HG02623 (cell line): ENCODE data around the gene REC114.
"Not testable (repeated sequence)": the region's sequence is repeated elsewhere in the genome, so short reads cannot be mapped to it uniquely, and the experiment has no call there.

Experiments
- ATAC-seq: cut with Tn5 transposase; IDR thresholded peaks from one replicate; pipeline ENCODE4 v1.9.1; 2021; ENCODE audit warnings: moderate library complexity; ENCODE audit not compliant: unreplicated experiment

The REC114 gene, protein sequence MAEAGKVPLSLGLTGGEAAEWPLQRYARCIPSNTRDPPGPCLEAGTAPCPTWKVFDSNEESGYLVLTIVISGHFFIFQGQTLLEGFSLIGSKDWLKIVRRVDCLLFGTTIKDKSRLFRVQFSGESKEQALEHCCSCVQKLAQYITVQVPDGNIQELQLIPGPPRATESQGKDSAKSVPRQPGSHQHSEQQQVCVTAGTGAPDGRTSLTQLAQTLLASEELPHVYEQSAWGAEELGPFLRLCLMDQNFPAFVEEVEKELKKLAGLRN

DNA sequence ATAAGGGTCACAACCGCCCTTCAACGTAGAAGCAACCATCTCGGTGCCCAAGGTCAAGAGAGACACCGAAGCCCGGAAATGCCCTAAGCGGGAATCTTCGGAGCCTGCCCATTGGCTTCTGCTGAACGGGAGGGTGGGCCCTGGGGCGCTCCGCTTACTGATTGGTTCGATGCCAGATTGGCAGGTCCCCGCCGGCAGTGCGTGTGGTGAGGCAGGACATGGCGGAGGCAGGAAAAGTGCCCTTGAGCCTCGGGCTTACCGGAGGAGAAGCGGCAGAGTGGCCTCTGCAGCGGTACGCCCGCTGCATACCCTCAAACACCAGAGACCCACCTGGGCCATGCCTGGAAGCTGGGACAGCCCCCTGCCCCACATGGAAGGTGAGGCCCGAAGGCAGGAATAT is at the start of gene REC114:
Gene REC114, plus strand, starts transcription at position 197 of the 400 bp plus-strand sequence. Its CDS starts 22 bp downstream, at position 219.
- no peak for ATAC-seq

DNA sequence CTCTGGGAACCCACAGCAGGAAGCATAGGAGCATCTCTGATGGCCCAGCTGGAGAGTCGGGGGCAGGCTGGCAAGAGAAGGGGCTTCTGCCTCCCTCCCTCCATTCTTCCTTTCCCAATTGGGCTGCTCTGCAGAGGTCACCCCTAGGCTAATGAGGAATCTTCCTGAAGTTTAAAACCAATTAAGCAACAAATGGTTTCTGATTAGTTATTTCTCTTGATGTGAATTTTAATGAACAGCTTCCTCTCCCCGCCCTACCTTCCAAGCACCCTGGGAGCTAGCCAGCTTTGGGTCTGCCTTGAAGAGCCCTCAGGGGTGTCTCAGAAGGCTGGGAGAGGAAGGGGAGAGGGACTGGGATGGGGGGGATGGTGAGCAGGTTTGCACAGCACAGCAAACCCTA is 49.6 kb upstream of the REC114 start:
- ATAC-seq = no peak

DNA sequence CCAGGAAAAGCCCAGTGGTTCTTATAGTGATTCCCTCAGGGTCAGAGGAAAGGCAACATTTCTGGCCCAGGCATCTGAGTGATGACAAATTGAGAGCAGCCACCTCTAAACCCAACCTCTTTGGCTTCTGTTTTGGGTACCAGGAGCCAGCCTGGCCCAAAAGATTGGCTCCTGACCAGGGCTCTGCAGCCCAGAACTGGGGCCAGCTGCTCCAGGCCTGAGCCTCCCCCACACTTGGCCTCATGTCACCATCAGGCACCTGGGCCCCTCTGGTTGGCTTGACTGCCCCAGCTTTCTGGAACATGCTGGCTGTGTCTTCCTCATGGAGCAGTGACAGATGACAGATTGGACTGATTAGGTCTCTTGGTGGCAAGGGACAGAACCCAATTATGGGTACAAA is 48.2 kb upstream of the REC114 start:
- no peak for ATAC-seq

DNA sequence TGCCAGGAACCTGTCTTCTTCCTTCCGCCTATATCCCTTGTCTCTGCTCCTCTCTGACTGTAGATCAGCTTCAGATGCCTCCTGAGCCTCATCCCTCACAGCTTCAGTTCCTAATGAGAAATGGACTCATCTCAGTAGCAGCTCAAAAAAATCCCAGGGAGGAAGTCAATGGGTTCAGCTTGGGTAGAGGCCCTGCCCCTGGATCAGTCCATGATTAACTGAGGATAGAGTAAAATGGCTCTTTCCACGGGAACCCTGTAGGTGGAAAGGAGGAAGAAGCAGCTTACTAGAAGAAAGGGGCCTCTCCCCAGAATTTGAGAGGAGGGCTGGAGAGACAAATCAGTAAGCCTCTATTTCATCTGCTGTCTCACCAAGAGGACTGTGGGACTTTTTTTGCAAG is 47.3 kb upstream of the REC114 start:
- no peak for ATAC-seq

DNA sequence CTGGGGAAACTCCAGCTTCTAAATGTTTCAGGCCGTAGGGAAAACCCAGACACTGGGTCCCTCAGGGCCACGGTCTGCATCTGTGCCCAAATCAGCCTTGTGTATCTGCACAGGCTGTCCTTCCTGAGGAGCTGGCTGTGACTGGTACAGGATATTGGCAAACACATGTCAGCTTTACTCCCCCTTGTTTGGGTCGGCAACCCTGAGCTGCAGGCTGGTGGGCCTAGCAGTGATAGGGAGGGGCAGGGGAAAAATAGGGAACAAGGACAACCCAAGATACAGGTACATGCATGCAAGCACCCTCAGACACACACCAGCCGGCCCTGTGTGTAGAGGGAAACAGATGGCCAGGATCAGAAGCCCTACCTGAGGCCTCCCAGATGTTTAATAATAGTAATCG is 45.5 kb upstream of the REC114 start:
- ATAC-seq = no peak

DNA sequence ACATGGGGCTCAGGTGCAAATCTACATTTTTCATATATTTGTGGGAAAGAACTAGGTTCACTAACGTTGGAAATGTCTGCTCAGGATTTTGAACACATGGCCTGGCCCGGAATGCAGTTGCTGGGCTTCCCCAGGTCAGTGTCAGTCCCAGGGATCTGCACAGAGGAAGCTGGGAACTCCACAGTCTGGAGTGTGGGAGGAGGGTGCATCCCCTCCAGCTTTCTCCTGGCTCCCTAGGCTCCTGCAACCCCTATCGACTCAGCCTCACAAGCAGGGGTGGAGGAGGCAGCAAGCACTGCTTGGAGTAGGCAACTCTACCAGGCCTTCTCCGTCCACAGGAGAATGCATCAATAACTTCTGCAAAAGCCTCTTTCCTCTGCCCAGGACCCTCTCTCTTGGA is 44.1 kb upstream of the REC114 start:
- no peak for ATAC-seq

DNA sequence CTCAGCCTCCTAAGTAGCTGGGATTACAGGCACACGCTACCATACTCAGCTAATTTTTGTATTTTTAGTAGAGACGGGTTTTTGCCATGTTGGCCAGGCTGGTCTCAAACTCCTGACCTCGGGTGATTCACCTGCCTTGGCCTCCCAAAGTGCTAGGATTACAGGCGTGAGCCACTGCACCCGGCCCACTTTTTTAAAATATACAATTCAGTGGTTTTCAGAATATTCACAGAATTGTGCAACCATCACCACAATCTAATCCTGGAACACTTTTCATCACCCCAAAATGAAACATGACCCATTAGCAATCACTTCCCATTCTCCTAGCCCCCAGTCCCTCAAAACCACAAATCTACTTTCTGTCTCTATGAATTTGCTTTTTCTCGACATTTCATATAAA is 42.7 kb upstream of the REC114 start:
- not testable (repeated sequence) for ATAC-seq

DNA sequence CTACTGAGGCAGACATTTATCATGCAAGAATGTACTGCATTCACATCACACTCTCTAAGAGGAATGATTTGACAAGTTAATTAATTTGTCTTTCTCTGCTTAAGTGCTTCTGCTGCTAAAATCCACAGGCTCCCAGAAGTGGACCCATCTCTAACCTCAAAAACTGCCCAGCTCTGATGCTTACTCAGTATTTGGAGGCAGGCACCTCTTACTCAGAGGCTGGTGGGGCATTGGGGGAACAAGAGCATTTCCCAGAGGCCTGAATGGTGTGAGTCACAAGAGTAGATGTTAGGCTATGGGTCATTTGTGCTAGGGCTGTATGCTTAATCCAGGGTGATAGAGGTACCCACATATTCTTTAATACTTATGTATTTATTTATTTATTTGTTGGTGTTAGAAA is 39.8 kb upstream of the REC114 start:
- no peak for ATAC-seq

DNA sequence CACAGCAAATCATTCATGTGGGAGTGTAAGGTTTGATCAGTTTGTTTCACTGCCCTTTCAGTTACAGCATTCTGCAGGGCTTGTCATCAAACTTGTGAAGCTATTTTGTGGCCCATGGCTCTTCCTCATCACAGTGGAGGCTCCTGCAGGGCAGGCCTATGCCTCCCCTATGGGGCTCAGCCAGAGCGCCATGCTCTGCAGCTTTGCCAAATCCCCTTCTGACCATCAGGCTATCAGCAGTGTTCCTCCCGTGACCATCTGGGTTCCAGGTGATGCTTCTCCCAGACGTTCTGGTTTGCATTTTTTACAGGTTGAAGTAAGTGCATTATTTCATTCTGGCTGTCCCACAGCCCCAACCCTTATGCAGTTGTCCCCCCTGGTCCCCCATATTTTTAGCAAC is 28.1 kb upstream of the REC114 start:
- no peak for ATAC-seq

DNA sequence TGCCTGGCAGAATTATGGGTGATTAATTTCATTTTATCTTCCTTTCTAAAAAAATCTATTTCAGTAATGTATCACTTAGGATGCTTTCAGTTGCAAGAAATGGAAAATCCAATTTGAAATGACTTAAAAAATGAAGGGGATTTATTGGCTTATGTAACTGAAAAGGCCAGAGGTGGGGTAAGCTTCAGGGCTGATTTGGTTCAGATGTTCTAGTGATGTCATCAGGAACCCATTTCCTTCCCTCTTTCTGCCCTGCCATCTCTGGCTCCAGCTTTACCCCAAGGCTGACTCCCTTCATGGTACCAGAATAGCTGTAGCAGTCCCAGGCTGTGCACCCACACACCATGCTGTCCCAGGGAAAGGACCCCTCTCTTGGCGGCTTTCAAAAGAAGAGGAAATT is 18.5 kb upstream of the REC114 start:
- no peak for ATAC-seq

DNA sequence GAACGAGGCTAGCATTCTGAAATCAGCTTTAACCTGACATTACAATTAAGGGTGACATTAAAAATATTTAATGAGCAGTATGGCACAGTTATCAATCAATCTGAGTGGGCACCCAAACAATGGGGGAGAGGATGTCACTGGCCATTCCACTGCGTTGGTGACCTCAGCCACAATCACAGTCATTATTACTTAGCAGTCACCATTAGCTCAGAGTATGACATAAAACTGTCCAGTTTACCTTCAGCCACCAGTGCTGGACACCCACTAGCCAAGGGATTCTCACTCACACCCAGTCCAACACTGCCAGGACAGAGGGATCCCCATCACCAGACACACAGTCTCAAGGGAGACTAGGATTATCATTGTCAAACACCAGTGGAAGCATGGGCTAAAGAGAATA is 17.5 kb upstream of the REC114 start:
- ATAC-seq = no peak

DNA sequence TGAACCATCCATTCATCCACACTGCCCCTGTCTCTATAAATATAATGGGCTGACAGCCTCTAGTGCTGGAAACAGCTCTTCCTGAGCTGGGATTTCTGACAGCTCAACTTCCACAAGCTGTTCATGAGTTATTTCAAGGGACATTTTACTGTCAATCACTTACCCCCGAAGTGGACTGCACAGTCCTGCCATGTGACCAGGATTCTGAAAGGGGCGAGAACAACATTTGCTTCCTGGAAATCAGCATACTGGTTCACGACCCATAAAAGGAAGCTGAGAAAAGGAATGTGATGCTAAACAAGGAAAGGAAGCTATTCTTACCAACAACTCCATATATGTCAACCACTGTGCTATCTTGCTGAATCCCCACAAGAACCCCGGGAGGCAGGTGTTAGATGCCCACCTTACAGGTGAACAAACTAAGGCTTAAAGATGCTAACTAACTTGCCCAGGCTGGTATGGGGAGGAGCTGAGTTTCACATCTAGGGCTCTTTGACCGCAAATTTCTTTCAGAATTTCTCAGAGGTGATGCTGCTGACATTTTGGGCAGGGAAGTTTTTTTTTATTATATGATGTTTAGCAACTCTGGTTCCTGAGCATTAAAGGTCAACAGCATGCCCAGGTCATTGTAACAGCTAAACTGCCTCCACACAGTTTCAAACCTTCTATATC is 16.5 kb upstream of the REC114 start:
- no peak for ATAC-seq

DNA sequence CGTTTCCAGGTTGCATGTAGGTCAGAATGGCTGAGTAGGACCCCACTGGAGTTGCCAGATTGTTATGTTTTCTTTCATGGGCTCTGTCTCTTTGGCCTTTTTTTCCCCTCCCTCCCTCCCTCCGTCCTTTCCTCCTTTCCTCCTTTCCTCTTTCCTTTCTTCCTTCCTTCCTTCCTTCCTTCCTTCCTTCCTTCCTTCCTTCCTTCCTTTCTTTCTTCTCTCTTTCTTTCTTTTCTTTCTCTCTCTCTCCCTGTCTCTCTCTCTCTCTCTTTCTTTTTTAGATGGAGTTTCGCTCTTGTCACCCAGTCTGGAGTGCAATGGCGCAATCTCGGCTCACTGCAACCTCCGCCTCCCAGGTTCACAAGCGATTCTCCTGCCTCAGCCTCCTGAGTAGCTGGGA is 11.6 kb upstream of the REC114 start:
- ATAC-seq = not testable (repeated sequence)

DNA sequence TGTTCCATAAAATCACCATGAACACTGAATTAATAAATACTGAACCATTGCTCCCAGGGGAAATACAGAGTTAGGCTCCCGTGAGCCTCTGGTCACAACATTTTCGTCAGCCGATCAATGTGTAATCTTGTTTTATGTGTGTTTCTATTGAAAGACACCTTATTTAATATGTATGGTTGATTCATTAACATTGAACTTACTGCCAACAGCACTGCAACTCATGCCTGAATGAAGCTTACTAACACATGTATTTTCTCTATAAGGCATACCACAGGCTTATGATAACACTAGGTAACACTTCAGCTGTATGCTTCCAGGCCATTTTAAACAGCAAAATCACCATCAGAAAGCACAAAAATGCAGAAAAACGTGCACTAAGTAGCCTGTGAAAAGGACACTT is 9.1 kb upstream of the REC114 start:
- ATAC-seq = no peak

DNA sequence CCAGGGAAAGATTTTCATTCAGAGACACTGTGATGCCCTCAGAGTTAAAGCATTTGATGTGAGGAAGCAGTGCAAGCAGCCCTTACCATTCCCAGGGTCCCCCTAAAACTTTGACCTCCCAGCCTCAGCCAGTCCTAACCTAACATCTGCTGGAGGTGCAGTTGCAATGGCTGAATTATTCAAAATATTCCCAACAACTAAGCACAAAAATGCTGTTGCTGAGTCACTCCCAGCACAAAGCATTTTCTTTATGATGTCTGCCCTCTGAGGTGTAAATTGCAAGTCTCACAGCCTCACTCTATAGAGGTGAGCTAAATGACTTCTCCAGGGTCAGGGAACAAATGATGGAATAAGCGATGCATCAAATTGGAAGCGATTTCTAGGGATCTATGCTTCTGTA is 6.4 kb upstream of the REC114 start:
- no peak for ATAC-seq

DNA sequence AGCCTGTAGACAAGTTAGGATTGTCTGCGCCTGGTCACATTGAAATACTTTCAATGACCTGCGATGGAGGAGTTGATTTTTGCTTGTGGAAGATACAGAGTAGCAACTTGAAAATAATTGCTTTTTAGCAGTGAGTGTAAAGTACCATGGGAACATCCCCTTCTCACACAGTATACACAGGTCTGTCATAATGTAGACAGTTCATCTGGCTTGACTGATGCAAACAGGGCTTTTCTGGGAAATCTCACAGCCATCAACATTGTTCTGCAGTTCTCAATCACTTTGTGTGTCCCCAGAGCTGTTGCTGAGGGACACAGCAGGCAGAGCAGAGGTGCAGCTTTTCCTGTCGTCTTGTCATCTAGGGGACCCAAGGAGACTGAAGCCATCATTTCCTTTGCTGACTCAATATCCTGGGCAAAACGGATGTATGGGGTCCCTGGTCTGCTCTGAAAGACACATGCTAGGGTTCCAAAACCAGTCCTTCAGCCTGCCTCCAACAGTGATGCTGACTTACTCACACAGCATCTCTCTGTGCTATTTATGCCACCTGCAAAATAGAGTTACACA is 5.3 kb upstream of the REC114 start:
- ATAC-seq = no peak

DNA sequence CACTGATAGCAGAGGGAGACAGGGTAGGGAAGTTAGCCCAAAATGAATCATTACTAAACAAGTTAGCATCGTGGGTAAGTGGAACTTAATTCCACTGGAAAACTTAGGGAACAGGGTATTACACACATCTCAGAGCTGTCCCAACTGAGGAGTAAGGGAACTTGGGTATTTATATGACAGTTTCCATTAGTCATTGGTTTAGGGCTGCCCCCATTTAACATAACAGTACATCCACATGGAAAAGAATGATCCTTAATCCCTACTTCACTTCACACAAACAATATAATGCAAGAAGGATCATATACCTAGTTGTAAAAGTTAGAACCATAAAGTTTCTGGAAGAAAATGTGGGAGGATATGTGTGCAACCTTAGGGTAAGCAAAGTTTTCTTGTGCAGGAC is 4.3 kb upstream of the REC114 start:
- no peak for ATAC-seq

DNA sequence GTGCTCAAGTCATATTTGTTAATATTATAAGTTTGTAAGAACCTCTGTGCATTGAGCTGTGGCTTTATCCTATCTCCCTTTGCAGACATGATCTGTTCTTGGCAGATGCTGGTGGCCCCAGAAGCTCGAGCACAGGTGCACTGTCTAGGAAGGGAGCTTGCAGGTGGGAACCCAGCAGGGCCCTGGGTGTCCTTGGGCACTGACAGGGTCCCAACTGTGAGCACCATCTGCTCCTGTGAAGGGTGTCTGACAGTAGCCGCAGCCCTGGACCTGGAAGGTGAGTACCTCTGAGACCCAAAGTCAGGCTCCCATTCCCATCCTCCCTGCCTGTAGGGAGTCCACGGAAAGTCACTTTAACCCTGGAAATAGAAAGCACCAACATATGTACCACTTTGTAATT is 2.4 kb upstream of the REC114 start:
- no peak for ATAC-seq

DNA sequence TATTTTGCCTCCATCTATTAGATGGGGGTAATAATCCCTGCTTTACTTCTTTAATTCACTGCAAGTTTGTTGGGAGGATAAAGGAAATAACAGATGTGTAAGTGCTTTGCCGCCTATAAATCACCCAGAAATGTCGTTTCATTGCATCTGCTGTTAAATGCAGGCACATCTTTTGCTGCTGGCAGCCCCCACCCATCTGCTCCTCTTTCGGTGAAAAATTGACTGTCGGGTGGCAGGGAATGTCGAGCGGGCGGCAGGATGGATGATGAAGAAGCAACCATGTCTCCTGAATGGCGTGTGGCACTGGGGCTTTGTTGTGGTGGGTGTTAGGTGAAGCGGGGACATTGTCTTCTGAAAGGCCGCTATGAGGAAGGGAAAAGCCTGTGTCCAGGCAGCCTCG is 543 bp upstream of the REC114 start:
- no peak for ATAC-seq

DNA sequence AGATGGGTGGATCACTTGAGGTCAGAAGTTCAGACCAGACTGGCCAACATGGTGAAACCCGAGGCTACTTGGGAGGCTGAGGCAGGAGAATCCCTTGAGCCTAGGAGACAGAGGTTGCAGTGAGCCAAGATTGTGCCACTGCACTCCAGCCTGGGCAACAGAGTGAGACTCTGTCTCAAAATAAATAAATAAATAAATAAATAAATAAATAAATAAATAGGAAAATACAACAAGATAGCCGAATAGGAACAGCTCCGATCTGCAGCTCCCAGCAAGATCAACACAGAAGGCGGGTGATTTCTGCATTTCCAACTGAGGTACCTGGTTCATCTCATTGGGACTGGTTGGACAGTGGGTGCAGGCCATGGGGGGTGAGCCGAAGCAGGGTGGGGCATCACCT is 4.5 kb downstream of the REC114 start:
- not testable (repeated sequence) for ATAC-seq

DNA sequence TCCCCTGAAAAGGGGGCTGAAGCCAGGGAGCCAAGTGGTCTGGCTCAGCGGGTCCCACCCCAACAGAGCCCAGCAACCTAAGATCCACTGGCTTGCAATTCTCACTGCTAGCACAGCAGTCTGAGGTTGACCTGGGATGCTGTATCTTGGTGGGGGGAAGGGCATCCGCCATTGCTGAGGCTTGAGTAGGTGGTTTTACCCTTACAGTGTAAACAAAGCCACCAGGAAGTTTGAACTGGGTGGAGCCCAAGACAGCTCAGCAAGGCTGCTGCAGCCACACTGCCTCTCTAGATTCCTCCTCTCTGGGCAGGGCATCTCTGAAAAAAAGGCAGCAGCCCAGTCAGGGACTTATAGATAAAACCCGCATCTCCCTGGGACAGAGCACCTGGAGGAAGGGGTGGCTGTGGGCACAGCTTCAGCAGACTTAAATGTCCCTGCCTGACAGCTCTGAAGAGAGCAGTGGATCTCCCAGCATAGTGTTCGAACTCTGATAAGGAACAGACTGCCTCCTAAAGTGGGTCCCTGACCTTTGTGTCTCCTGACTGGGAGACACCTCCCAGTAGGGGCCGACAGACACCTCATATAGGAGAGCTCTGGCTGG is 5.3 kb downstream of the REC114 start:
- not testable (repeated sequence) for ATAC-seq

DNA sequence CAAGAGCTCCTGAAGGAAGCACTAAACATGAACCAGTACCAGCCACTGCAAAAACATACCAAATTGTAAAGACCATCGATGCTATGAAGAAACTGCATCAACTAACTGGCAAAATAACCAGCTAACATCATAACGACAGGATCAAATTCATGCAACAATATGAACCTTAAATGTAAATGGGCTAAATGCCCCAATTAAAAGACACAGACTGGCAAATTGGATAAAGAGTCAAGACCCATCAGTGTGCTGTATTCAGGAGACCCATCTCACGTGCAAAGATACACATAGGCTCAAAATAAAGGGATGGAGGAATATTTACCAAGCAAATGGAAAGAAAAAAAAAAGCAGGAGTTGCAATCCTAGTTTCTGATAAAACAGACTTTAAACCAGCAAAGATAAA is 7.0 kb downstream of the REC114 start:
- ATAC-seq = not testable (repeated sequence)
